Measurements from ENCODE around the gene ZBTB18. TPM values are rescaled to one million over a fixed set of nuclear protein-coding genes. Genes with fewer than 3 reads are reported as not detected.

The ZBTB18 gene
- total RNA-seq, 1 experiment from 2014 or later, result 9.5 TPM

GRCh38 chr1:244052016-244052727 is 1.1 kb downstream of the ZBTB18 start:
- no peak overlapping the region for H3K4me3 ChIP-seq (ENCODE audit: low read length)
- no peaks in the 10 kb centered on the region for H3K9me2 ChIP-seq (replicated peaks; ENCODE audit: insufficient read depth, low read length)
- no peak for DNase-seq
- no peak overlapping the region for H3K27ac ChIP-seq (ENCODE audit: low read length)
- peaks cover 31% of the 10 kb centered on the region for H4K20me1 ChIP-seq (ENCODE audit: insufficient read depth, low read depth, low read length)
- H3K4me1 ChIP-seq (ENCODE audit: low read length), result peaks cover 36% of the 10 kb centered on the region
- H3K9ac ChIP-seq (ENCODE audit: low read length), result no peak overlapping the region
- peaks cover 5% of the 10 kb centered on the region; the same call in 1 of the 2 replicates for H3K27me3 ChIP-seq (ENCODE audit: low read length)
- no peaks in the 10 kb centered on the region for H3K79me2 ChIP-seq (ENCODE audit: low read length)
- peak overlapping the region; percentile 29 for H3K4me2 ChIP-seq (ENCODE audit: low read depth, low read length, poor library complexity, severe bottlenecking)
- H3K9me3 ChIP-seq (ENCODE audit: low read length), result no peaks in the 10 kb centered on the region
- H3K36me3 ChIP-seq (ENCODE audit: insufficient read depth, low read length), result no peaks in the 10 kb centered on the region
- no peak overlapping the region for H2AFZ ChIP-seq (ENCODE audit: low read length)

- no peak overlapping the region for H3K4me2 ChIP-seq (ENCODE audit: low read depth, low read length, poor library complexity, severe bottlenecking)
- peaks cover 5% of the 10 kb centered on the region; the same call in 1 of the 2 replicates for H3K27me3 ChIP-seq (ENCODE audit: low read length)
- H3K27ac ChIP-seq (ENCODE audit: low read length), result no peak overlapping the region
- no peak overlapping the region for H3K9ac ChIP-seq (ENCODE audit: low read length)
- H3K36me3 ChIP-seq (ENCODE audit: insufficient read depth, low read length), result no peaks in the 10 kb centered on the region
- peaks cover 31% of the 10 kb centered on the region for H4K20me1 ChIP-seq (ENCODE audit: insufficient read depth, low read depth, low read length)
- H3K79me2 ChIP-seq (ENCODE audit: low read length), result no peaks in the 10 kb centered on the region
- H3K4me1 ChIP-seq (ENCODE audit: low read length), result peaks cover 32% of the 10 kb centered on the region
- no peak for DNase-seq
- no peaks in the 10 kb centered on the region for H3K9me2 ChIP-seq (replicated peaks; ENCODE audit: insufficient read depth, low read length)
- H3K9me3 ChIP-seq (ENCODE audit: low read length), result no peaks in the 10 kb centered on the region
- no peak overlapping the region for H2AFZ ChIP-seq (ENCODE audit: low read length)
- H3K4me3 ChIP-seq (ENCODE audit: low read length), result no peak overlapping the region
Measured at GRCh38 chr1:244052728-244053312, 1.7 kb downstream of the ZBTB18 start.

GRCh38 chr1:244053831-244054230 is 2.7 kb downstream of the ZBTB18 start:
- no peak for DNase-seq
- Histone ChIP-seq H3K4me1 (ENCODE audit: low read length) (peaks cover 32% of the 10 kb centered on the region), H3K9me3 (ENCODE audit: low read length) (no peaks in the 10 kb centered on the region), H2AFZ (ENCODE audit: low read length) (no peak overlapping the region), H3K9me2 (replicated peaks; ENCODE audit: insufficient read depth, low read length) (no peaks in the 10 kb centered on the region), H3K27me3 (ENCODE audit: low read length) (peaks cover 5% of the 10 kb centered on the region; the same call in 1 of the 2 replicates), H3K79me2 (ENCODE audit: low read length) (no peaks in the 10 kb centered on the region), H3K4me3 (ENCODE audit: low read length) (no peak overlapping the region), H3K4me2 (ENCODE audit: low read depth, low read length, poor library complexity, severe bottlenecking) (no peak overlapping the region), H3K36me3 (ENCODE audit: insufficient read depth, low read length) (no peaks in the 10 kb centered on the region), H3K27ac (ENCODE audit: low read length) (no peak overlapping the region), H4K20me1 (ENCODE audit: insufficient read depth, low read depth, low read length) (peaks cover 31% of the 10 kb centered on the region), H3K9ac (ENCODE audit: low read length) (no peak overlapping the region)

GRCh38 chr1:244054247-244054923 is 3.3 kb downstream of the ZBTB18 start:
- no peaks in the 10 kb centered on the region for H3K9me3 ChIP-seq (ENCODE audit: low read length)
- DNase-seq, result no peak
- no peaks in the 10 kb centered on the region for H3K9me2 ChIP-seq (replicated peaks; ENCODE audit: insufficient read depth, low read length)
- H3K4me2 ChIP-seq (ENCODE audit: low read depth, low read length, poor library complexity, severe bottlenecking), result no peak overlapping the region
- H4K20me1 ChIP-seq (ENCODE audit: insufficient read depth, low read depth, low read length), result peaks cover 31% of the 10 kb centered on the region
- no peak overlapping the region for H2AFZ ChIP-seq (ENCODE audit: low read length)
- H3K4me3 ChIP-seq (ENCODE audit: low read length), result no peak overlapping the region
- H3K27me3 ChIP-seq (ENCODE audit: low read length), result peaks cover 5% of the 10 kb centered on the region; the same call in 1 of the 2 replicates
- H3K36me3 ChIP-seq (ENCODE audit: insufficient read depth, low read length), result no peaks in the 10 kb centered on the region
- H3K27ac ChIP-seq (ENCODE audit: low read length), result no peak overlapping the region
- H3K9ac ChIP-seq (ENCODE audit: low read length), result no peak overlapping the region
- peaks cover 31% of the 10 kb centered on the region for H3K4me1 ChIP-seq (ENCODE audit: low read length)
- no peaks in the 10 kb centered on the region for H3K79me2 ChIP-seq (ENCODE audit: low read length)

GRCh38 chr1:244054924-244055263 is 3.8 kb downstream of the ZBTB18 start:
- no peak overlapping the region for H3K4me2 ChIP-seq (ENCODE audit: low read depth, low read length, poor library complexity, severe bottlenecking)
- H3K36me3 ChIP-seq (ENCODE audit: insufficient read depth, low read length), result no peaks in the 10 kb centered on the region
- H3K4me1 ChIP-seq (ENCODE audit: low read length), result peaks cover 26% of the 10 kb centered on the region
- H4K20me1 ChIP-seq (ENCODE audit: insufficient read depth, low read depth, low read length), result peaks cover 26% of the 10 kb centered on the region
- no peak overlapping the region for H3K4me3 ChIP-seq (ENCODE audit: low read length)
- H3K27me3 ChIP-seq (ENCODE audit: low read length), result peaks cover 2% of the 10 kb centered on the region; the same call in 1 of the 2 replicates
- no peaks in the 10 kb centered on the region for H3K9me2 ChIP-seq (replicated peaks; ENCODE audit: insufficient read depth, low read length)
- no peak overlapping the region for H2AFZ ChIP-seq (ENCODE audit: low read length)
- no peaks in the 10 kb centered on the region for H3K79me2 ChIP-seq (ENCODE audit: low read length)
- no peaks in the 10 kb centered on the region for H3K9me3 ChIP-seq (ENCODE audit: low read length)
- H3K27ac ChIP-seq (ENCODE audit: low read length), result no peak overlapping the region
- no peak for DNase-seq
- H3K9ac ChIP-seq (ENCODE audit: low read length), result no peak overlapping the region

- Histone ChIP-seq H3K4me3 (ENCODE audit: low read length) (no peak overlapping the region), H3K79me2 (ENCODE audit: low read length) (no peaks in the 10 kb centered on the region), H3K4me1 (ENCODE audit: low read length) (peaks cover 10% of the 10 kb centered on the region), H3K27ac (ENCODE audit: low read length) (no peak overlapping the region), H3K36me3 (ENCODE audit: insufficient read depth, low read length) (no peaks in the 10 kb centered on the region), H3K27me3 (ENCODE audit: low read length) (no peaks in the 10 kb centered on the region), H3K9ac (ENCODE audit: low read length) (no peak overlapping the region), H3K9me2 (replicated peaks; ENCODE audit: insufficient read depth, low read length) (no peaks in the 10 kb centered on the region), H2AFZ (ENCODE audit: low read length) (no peak overlapping the region), H4K20me1 (ENCODE audit: insufficient read depth, low read depth, low read length) (peaks cover 15% of the 10 kb centered on the region), H3K4me2 (ENCODE audit: low read depth, low read length, poor library complexity, severe bottlenecking) (no peak overlapping the region), H3K9me3 (ENCODE audit: low read length) (no peaks in the 10 kb centered on the region)
- no peak for DNase-seq
Measured at GRCh38 chr1:244056577-244056976, 5.5 kb downstream of the ZBTB18 start.

GRCh38 chr1:244057474-244058385 is 6.6 kb downstream of the ZBTB18 start:
- H3K27me3 ChIP-seq (ENCODE audit: low read length), result no peaks in the 10 kb centered on the region
- H3K27ac ChIP-seq (ENCODE audit: low read length), result no peak overlapping the region
- no peaks in the 10 kb centered on the region for H3K9me2 ChIP-seq (replicated peaks; ENCODE audit: insufficient read depth, low read length)
- H3K4me1 ChIP-seq (ENCODE audit: low read length), result no peaks in the 10 kb centered on the region
- H3K36me3 ChIP-seq (ENCODE audit: insufficient read depth, low read length), result no peaks in the 10 kb centered on the region
- H3K9ac ChIP-seq (ENCODE audit: low read length), result no peak overlapping the region
- peaks cover 6% of the 10 kb centered on the region for H4K20me1 ChIP-seq (ENCODE audit: insufficient read depth, low read depth, low read length)
- no peak for DNase-seq
- no peak overlapping the region for H3K4me2 ChIP-seq (ENCODE audit: low read depth, low read length, poor library complexity, severe bottlenecking)
- H2AFZ ChIP-seq (ENCODE audit: low read length), result no peak overlapping the region
- no peak overlapping the region for H3K4me3 ChIP-seq (ENCODE audit: low read length)
- H3K9me3 ChIP-seq (ENCODE audit: low read length), result no peaks in the 10 kb centered on the region
- no peaks in the 10 kb centered on the region for H3K79me2 ChIP-seq (ENCODE audit: low read length)

Measured in Karpas-422 (cell line).